Activated CD4-positive, alpha-beta T cell treated with anti-CD3 and anti-CD28 coated beads for 36 hours (primary cell): ENCODE results near the gene ACO2. TPM values are rescaled to one million over a fixed set of nuclear protein-coding genes. Genes with fewer than 3 reads are reported as not detected.

Experiments used
- ATAC-seq: fragments of 200-7000 bp; cut with Tn5 transposase; one replicate; pipeline ENCODE4 v1.10.0; 2021; ENCODE audit warnings: mild to moderate bottlenecking, moderate library complexity
- CTCF ChIA-PET: fragments of 350-600 bp; sonication (Branson Sonifier 250); formaldehyde crosslinking; loops from one replicate; lab custom pipeline; 2021; ENCODE audit warnings: antibody characterized with exemption; lab: Charles Lee
- POLR2A ChIA-PET: fragments of 350-600 bp; sonication (Branson Sonifier 250); formaldehyde crosslinking; loops from one replicate; lab custom pipeline; 2021; ENCODE audit warnings: antibody characterized with exemption, inconsistent platforms; lab: Charles Lee
- DNase-seq: peaks from one replicate; pipeline ENCODE4 v3.0.0-alpha.2; 2020
- H3K27ac Mint-ChIP-seq: one replicate; pipeline ENCODE4 v1.8.0; 2021; ENCODE audit warnings: mixed read lengths
- H3K27me3 Mint-ChIP-seq: one replicate; pipeline ENCODE4 v1.8.0; 2021; ENCODE audit warnings: mixed read lengths
- H3K36me3 Mint-ChIP-seq: one replicate; pipeline ENCODE4 v1.8.0; 2021; ENCODE audit warnings: low read depth, mixed read lengths
- H3K4me1 Mint-ChIP-seq: one replicate; pipeline ENCODE4 v1.8.0; 2021; ENCODE audit warnings: mixed read lengths
- H3K4me3 Mint-ChIP-seq: one replicate; pipeline ENCODE4 v1.8.0; 2021; ENCODE audit warnings: mild to moderate bottlenecking, moderate library complexity, mixed read lengths
- H3K9me3 Mint-ChIP-seq: one replicate; pipeline ENCODE4 v1.8.0; 2021; ENCODE audit warnings: low read depth, mixed read lengths
- intact Hi-C, 2 experiments: fragments of 100-400 bp; cut with DNase I in 1 of 2; cut with micrococcal nuclease in 1 of 2; formaldehyde crosslinking; loops; one replicate each; pipeline versions ENCODE4 v1.14.2 to v1.15.1; 2022 to 2024; cut with DNase I, micrococcal nuclease
- total RNA-seq, 2 experiments: library from RNA; stranded (reverse); gene quantifications; one replicate each; pipeline ENCODE4 v1.2.3, GENCODE V29; 2021

ACO2 gene
- total RNA-seq, 2 experiments from 2014 or later: 95.4 to 106 TPM

DNA sequence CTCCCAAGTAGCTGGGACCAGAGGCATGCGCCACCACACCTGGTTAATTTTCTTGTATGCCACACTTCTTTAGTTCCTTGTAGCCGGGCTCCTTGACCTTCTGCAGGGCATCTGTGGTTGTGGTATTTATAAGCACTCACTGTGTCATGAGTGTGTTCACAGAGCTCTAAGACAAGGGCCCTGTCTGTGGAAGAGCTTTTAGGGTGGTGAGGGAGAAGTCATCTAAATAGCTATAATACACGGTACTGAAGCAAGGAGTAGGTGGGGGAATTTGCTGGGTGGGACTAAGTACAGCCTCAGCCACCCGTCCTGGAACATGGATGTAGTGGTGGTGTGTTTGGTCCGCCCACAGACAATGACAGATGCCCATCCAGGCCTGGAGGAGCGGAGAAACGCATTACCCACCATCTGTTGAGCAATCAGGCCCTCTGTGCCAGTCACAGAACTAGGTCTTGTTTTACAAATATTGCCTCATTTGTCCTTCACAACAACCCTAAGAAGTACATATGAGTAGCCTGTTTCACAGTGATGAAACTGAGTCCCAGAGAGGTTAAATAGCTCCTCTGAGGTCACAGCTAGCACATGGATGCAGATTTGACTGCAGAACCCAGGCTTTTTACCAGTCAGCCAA lies 10.1 kb downstream of the ACO2 start:
- intact Hi-C loops: no loop called here
- DNase-seq (peak; percentile 27), ATAC-seq (peak; percentile 63)
- peaks cover under 1% of the 10 kb centered on the region for H3K36me3 Mint-ChIP-seq
- peaks cover 23% of the 10 kb centered on the region for H3K4me1 Mint-ChIP-seq
- no peak overlapping the region for H3K4me3 Mint-ChIP-seq
- H3K27ac Mint-ChIP-seq: peak overlapping the region; percentile 7
- H3K27me3 Mint-ChIP-seq: no peaks in the 10 kb centered on the region
- ChIA-PET CTCF (interaction anchor here (1.1 to 2.0 kb wide), 4 partner anchors 10 to 75 kb away, joined by 3 to 7 read pairs (median 5); partner anchors contain the start of genes ACO2 and PHF5A), POLR2A (interaction anchor here (0.8 to 0.9 kb wide), 2 partner anchors 10 to 262 kb away, joined by 5 read pairs; no protein-coding TSS in a partner anchor)
- H3K9me3 Mint-ChIP-seq: no peaks in the 10 kb centered on the region

- no peaks in the 10 kb centered on the region for H3K9me3 Mint-ChIP-seq
Observed at GRCh38 chr22:41479671-41480396, 10.9 kb downstream of the ACO2 start.

DNA sequence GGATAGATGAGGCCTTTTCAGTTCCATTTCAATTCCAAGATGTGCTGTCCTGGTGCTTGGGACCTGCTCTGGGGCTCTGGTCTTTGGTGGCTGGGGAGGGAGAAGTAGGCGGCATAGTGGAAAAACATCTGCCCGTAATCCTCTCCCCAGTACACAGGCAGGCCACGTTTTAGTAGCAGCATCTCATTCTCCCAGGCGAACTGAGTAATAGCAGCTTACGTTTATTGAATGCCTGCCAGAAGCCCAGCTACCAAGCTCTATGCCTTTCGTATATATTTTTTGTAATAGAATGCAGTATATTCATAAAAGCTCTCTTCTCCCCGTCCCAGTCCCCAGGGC lies 11.4 kb downstream of the ACO2 start:
- ATAC-seq (no peak), DNase-seq (no peak)
- Mint-ChIP-seq H3K36me3 (no peaks in the 10 kb centered on the region), H3K4me1 (peaks cover 26% of the 10 kb centered on the region), H3K27me3 (no peaks in the 10 kb centered on the region), H3K4me3 (no peak overlapping the region), H3K9me3 (no peaks in the 10 kb centered on the region), H3K27ac (peak overlapping the region; percentile 20)
- intact Hi-C loops: no loop called here
- POLR2A ChIA-PET: no interaction called here
- CTCF ChIA-PET: interaction anchor here (1.3 to 2.0 kb wide), 2 partner anchors 47 to 77 kb away, joined by 5 to 7 read pairs; no protein-coding TSS in a partner anchor

More at GRCh38 chr22:41479671-41480396, 10.9 kb downstream of the ACO2 start:
- intact Hi-C loops: no loop called here
- POLR2A ChIA-PET: no interaction called here
- DNase-seq: no peak
- H3K4me3 Mint-ChIP-seq: no peak overlapping the region
- CTCF ChIA-PET: interaction anchor here (1.3 to 2.0 kb wide), 3 partner anchors 11 to 76 kb away, joined by 5 to 7 read pairs (median 7); partner anchors contain the start of genes ACO2 and PHF5A
- H3K4me1 Mint-ChIP-seq: peaks cover 23% of the 10 kb centered on the region
- no peaks in the 10 kb centered on the region for H3K36me3 Mint-ChIP-seq
- no peaks in the 10 kb centered on the region for H3K27me3 Mint-ChIP-seq
- no peak overlapping the region for H3K27ac Mint-ChIP-seq
- ATAC-seq: no peak

GRCh38 chr22:41481131-41481830 lies 12.4 kb downstream of the ACO2 start:
- H3K36me3 Mint-ChIP-seq: peaks cover 2% of the 10 kb centered on the region
- CTCF ChIA-PET: interaction anchor here (1.2 to 2.0 kb wide), 4 partner anchors 13 to 77 kb away, joined by 3 to 7 read pairs (median 4); partner anchors contain the start of genes ACO2 and PHF5A
- ATAC-seq (no peak), DNase-seq (no peak)
- no peaks in the 10 kb centered on the region for H3K27me3 Mint-ChIP-seq
- POLR2A ChIA-PET: interaction anchor here (0.5 to 1.2 kb wide), 3 partner anchors 13 to 54 kb away, joined by 3 read pairs; partner anchors contain the start of gene PHF5A
- H3K9me3 Mint-ChIP-seq: no peaks in the 10 kb centered on the region
- no peak overlapping the region for H3K27ac Mint-ChIP-seq
- H3K4me3 Mint-ChIP-seq: no peak overlapping the region
- intact Hi-C loops: no loop called here
- peaks cover 29% of the 10 kb centered on the region for H3K4me1 Mint-ChIP-seq

DNA sequence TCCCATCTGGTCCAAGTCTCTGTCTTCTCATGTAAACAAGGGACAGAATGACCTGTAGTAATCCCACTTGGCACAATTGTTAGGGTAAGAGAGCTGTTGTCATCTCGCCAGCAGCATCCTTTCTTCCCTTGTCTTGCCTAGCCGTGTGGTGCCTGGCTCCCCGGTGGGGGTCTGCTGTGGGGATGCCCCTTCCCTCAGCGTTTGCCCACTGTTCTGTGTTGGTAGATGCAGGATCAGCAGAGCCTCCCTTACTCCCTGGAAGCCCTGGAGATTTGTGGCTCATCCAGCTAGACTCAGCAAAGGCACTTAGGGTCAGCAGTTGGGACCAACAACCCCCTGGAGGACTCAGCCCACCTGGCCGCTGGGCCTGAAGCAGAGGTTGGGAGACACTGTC lies 13.0 kb downstream of the ACO2 start:
- DNase-seq: no peak
- intact Hi-C loops: no loop called here
- ChIA-PET POLR2A (interaction anchor here (1.2 kb wide), 1 partner anchor 13 kb away, joined by 3 read pairs; the partner anchor contains the start of gene PHF5A), CTCF (interaction anchor here (0.7 to 1.2 kb wide), 4 partner anchors 9 to 271 kb away, joined by 3 to 6 read pairs (median 4); partner anchors contain the start of genes ACO2 and PHF5A)
- ATAC-seq: no peak
- Mint-ChIP-seq H3K4me1 (peaks cover 29% of the 10 kb centered on the region), H3K27ac (no peak overlapping the region), H3K4me3 (no peak overlapping the region), H3K36me3 (peaks cover 2% of the 10 kb centered on the region), H3K27me3 (no peaks in the 10 kb centered on the region), H3K9me3 (no peaks in the 10 kb centered on the region)

DNA sequence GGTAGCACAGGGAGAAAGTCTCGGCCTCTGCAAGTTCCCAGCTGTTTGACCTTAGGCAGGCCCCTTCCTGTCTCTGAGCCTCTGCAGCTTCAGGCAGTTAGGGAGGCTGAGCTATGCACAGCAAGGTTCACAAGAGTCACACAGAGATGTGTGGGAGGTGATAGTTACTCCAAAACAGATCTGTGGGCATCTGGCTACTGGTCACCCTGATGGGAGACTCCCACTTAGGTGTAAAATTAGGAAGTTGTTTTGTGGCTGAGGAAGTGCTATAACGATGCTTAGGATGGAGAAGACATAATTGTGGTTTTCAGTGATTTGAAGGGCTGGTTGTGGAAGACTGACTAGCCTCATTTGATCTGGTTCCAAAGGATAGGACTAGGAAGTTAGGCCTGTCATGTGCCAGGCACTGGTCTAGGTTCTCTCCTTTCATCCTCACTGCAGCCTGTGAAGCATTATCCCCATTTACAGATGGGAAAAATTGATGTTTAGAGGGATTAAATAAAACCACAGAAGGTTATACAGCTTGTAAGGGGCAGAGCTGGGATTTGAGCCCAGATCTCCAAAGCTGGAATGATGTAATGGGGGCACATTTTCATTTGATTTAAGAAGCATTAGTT lies 13.5 kb downstream of the ACO2 start:
- CTCF ChIA-PET: interaction anchor here (0.7 to 1.2 kb wide), 4 partner anchors 9 to 270 kb away, joined by 3 to 6 read pairs (median 4); partner anchors contain the start of genes ACO2 and PHF5A
- Mint-ChIP-seq H3K4me1 (peaks cover 32% of the 10 kb centered on the region), H3K9me3 (no peaks in the 10 kb centered on the region), H3K27ac (no peak overlapping the region), H3K4me3 (no peak overlapping the region), H3K27me3 (no peaks in the 10 kb centered on the region), H3K36me3 (peaks cover 2% of the 10 kb centered on the region)
- DNase-seq (no peak), ATAC-seq (peak; percentile 24)
- intact Hi-C loops: no loop called here
- POLR2A ChIA-PET: interaction anchor here (1.2 kb wide), 1 partner anchor 14 kb away, joined by 3 read pairs; the partner anchor contains the start of gene PHF5A

GRCh38 chr22:41485033-41485432 lies 16.1 kb downstream of the ACO2 start:
- DNase-seq (no peak), ATAC-seq (no peak)
- ChIA-PET CTCF (interaction anchor here (1.2 kb wide), 1 partner anchor 81 kb away, joined by 4 read pairs; no protein-coding TSS in a partner anchor), POLR2A (no interaction called here)
- intact Hi-C loops: no loop called here
- no peak overlapping the region for H3K27ac Mint-ChIP-seq
- H3K36me3 Mint-ChIP-seq: peaks cover 2% of the 10 kb centered on the region
- peaks cover 24% of the 10 kb centered on the region for H3K4me1 Mint-ChIP-seq
- no peak overlapping the region for H3K4me3 Mint-ChIP-seq
- no peaks in the 10 kb centered on the region for H3K9me3 Mint-ChIP-seq
- no peaks in the 10 kb centered on the region for H3K27me3 Mint-ChIP-seq

DNA sequence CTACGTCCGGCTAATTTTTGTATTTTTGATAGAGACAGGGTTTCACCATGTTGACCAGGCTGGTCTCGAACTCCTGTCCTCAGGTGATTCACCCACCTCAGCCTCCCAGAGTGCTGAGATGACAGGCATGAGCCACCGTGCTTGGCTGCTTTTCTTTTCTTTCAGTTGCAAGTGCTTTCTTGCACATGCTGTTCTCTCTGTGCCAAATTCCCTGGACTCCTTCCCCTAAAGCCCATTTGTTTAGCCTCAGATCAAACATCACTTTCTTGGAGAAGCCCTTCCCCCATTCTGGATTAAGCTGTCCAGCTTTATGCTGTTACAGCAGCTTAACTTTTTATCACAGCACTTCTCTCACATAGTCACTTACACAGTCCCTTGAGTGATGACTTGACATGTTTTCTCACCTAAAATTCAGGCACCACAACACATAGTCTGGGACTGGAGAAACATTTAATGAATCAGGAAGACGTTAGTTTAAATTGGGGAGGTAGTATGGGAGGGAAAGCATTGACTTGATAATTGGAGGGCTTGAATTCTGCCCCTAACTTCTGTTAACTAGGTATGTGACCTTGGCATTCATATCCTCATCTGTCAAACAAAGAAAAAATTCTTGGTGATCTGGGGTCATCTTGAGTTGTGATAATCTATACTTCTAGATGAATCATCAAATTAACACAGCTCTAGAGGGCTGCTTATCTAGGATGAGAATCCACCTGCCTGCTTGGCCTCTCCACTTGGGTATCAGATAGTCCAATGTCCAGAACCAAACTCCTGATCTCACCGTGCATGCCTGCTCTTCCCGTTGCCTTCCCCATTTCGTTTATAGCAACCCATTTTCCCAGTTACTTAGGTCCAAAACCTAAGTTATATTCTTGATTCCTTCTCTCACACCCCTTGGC lies 18.4 kb downstream of the ACO2 start:
- DNase-seq (no peak), ATAC-seq (no peak)
- Mint-ChIP-seq H3K4me1 (peaks cover 21% of the 10 kb centered on the region), H3K36me3 (peaks cover 2% of the 10 kb centered on the region), H3K9me3 (no peaks in the 10 kb centered on the region), H3K27ac (peak overlapping the region; percentile 18), H3K4me3 (no peak overlapping the region), H3K27me3 (no peaks in the 10 kb centered on the region)
- intact Hi-C loops: no loop called here
- ChIA-PET CTCF (no interaction called here), POLR2A (no interaction called here)

DNA sequence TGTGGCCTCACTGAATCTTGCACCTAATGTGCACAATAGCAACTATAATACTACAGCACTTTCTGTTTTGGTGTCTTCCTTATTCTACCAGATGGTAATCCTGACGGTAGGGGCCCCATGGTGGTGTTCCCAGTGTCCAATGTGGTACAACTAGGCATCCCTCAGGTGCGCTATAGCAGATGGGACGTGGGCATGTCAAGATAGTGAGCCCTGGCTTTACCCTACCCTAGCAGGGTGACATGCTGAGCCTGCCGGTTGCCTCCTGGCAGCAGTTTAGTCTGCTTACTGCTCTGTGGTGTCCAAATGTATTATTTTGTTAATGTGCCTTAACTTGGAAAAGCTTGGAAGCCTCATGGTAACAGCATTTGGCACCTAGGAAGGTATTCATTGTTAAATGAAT lies 19.2 kb downstream of the ACO2 start:
- Mint-ChIP-seq H3K9me3 (no peaks in the 10 kb centered on the region), H3K4me1 (peaks cover 17% of the 10 kb centered on the region), H3K27ac (peak overlapping the region; percentile 7), H3K36me3 (peaks cover 2% of the 10 kb centered on the region), H3K4me3 (no peak overlapping the region), H3K27me3 (no peaks in the 10 kb centered on the region)
- DNase-seq (no peak), ATAC-seq (no peak)
- ChIA-PET CTCF (no interaction called here), POLR2A (interaction anchor here (0.6 kb wide), 2 partner anchors 10 to 59 kb away, joined by 5 to 13 read pairs; no protein-coding TSS in a partner anchor)
- intact Hi-C loops: no loop called here
